K562 (cell line): Measurements from ENCODE around the gene MAGI1. TPM values are rescaled to one million over a fixed set of nuclear protein-coding genes. Genes with fewer than 3 reads are reported as not detected.

Source experiments
- ATAC-seq: fragments of 200-7000 bp; cut with Tn5 transposase; 3 replicates; pipeline ENCODE4 v1.9.1; 2020; ENCODE audit warnings: moderate library complexity
- BruUV-seq: library from RNA; stranded (reverse); fragments of 400-500 nt; replicated peaks from 2 replicates; lab custom pipeline; 2021; lab: Mats Ljungman, UMichigan
- CTCF ChIA-PET: fragments of 300-600 bp; formaldehyde crosslinking; extraction: SDS; loops from one replicate; lab custom pipeline; 2021; ENCODE audit warnings: low intra/inter-chr PET ratio; lab: Yijun Ruan, JAX
- POLR2A ChIA-PET: fragments of 300-600, 350-650 bp; sonication (Branson Sonifier 250); formaldehyde crosslinking; extraction: SDS; loops from one replicate; lab custom pipeline; 2021; ENCODE audit warnings: antibody characterized with exemption, inconsistent platforms; lab: Yijun Ruan, JAX
- DNase-seq, 4 experiments: peaks; one replicate each; pipeline versions ENCODE4 v3.0.0 to v3.0.0-alpha.2; 2011 to 2018; ENCODE audit warnings: low spot score in 3 of 4, mixed read lengths in 3 of 4; ENCODE audit errors: extremely low read depth in 1 of 4
- FAIRE-seq: peaks from 2 replicates; lab custom pipeline; 2011; peaks lifted over from hg19 to GRCh38; lab: Jason Lieb, UNC
- H2AFZ ChIP-seq: 2 replicates; pipeline ENCODE4 v1.6.0; 2011; ENCODE audit warnings: low read depth, low read length, control low read depth, inconsistent platforms
- H3K27ac ChIP-seq: fragments of 200-600 bp; 3 replicates; pipeline ENCODE4 v1.8.0; 2011; ENCODE audit warnings: low read depth, mild to moderate bottlenecking, control low read depth, inconsistent platforms, low read length, moderate library complexity, mixed read lengths; ENCODE audit errors: extremely low read depth
- H3K27me3 ChIP-seq, 2 experiments: fragments of 300-600 bp in 1 of 2; 2 replicates in 1 of 2; 3 replicates in 1 of 2; pipeline versions ENCODE4 v1.6.0 to v1.8.0; 2011; ENCODE audit warnings: inconsistent platforms in 2 of 2, low read length in 2 of 2, mild to moderate bottlenecking in 1 of 2, mixed read lengths in 1 of 2, moderate library complexity in 1 of 2; ENCODE audit not compliant: control insufficient read depth in 2 of 2, insufficient read depth in 2 of 2
- H3K36me3 ChIP-seq: fragments of 300-600 bp; 3 replicates; pipeline ENCODE4 v1.8.0; 2011; ENCODE audit warnings: mild to moderate bottlenecking, low read length, inconsistent platforms; ENCODE audit not compliant: control insufficient read depth, insufficient read depth
- H3K4me1 ChIP-seq, 2 experiments: fragments of 200-600 bp in 1 of 2; replicated peaks in 1 of 2; 2 replicates in 1 of 2; 3 replicates in 1 of 2; pipeline versions ENCODE4 v1.5.1 to v1.8.0; 2011; ENCODE audit warnings: inconsistent platforms in 2 of 2, low read length in 2 of 2, mild to moderate bottlenecking in 1 of 2, mixed read lengths in 1 of 2, moderate library complexity in 1 of 2; ENCODE audit not compliant: control insufficient read depth in 2 of 2, insufficient read depth in 2 of 2
- H3K4me2 ChIP-seq: 2 replicates; pipeline ENCODE4 v1.6.1; 2011; ENCODE audit warnings: low read length, control low read depth, inconsistent platforms, mixed read lengths; ENCODE audit not compliant: insufficient read depth
- H3K4me3 ChIP-seq: fragments of 200-600 bp; sonication (generic), shearing (Covaris generic); 2 replicates; pipeline ENCODE4 v1.5.1; 2016; ENCODE audit warnings: control low read depth, inconsistent platforms
- H3K79me2 ChIP-seq: fragments of 200-600 bp; 3 replicates; pipeline ENCODE4 v1.8.0; 2011; ENCODE audit warnings: low read length, inconsistent platforms; ENCODE audit not compliant: control insufficient read depth, insufficient read depth
- H3K9ac ChIP-seq, 2 experiments: 2 replicates each; pipeline versions ENCODE4 v1.6.0 to v1.6.1; 2011; ENCODE audit warnings: low read depth in 2 of 2, low read length in 2 of 2, control low read depth in 1 of 2, inconsistent platforms in 1 of 2, mild to moderate bottlenecking in 1 of 2, mixed read lengths in 1 of 2; ENCODE audit not compliant: insufficient read depth in 1 of 2
- H3K9me1 ChIP-seq: one replicate; pipeline ENCODE4 v1.6.0; 2011; ENCODE audit warnings: inconsistent platforms, mild to moderate bottlenecking, low read length, moderate library complexity; ENCODE audit not compliant: control insufficient read depth, insufficient read depth
- H3K9me3 ChIP-seq: replicated peaks from 2 replicates; pipeline ENCODE4 v1.5.1; 2011; ENCODE audit warnings: low read depth, low read length, inconsistent platforms; ENCODE audit not compliant: control insufficient read depth, insufficient read depth
- H4K20me1 ChIP-seq: replicated peaks from 2 replicates; pipeline ENCODE4 v1.6.1; 2011; ENCODE audit warnings: low read length, inconsistent platforms, mixed read lengths; ENCODE audit not compliant: control insufficient read depth, insufficient read depth
- ETV1 ChIP-seq: fragments of 450-650 bp; conservative IDR thresholded peaks from 2 replicates; pipeline ENCODE4 v1.6.1; 2016; ENCODE audit warnings: missing genetic modification characterization, control low read depth, low read depth, missing compliant biosample characterization
- FOXA1 ChIP-seq: fragments of 450-650 bp; IDR thresholded peaks from 2 replicates; pipeline ENCODE4 v1.6.1; 2016; ENCODE audit warnings: mild to moderate bottlenecking, borderline replicate concordance
- KAT8 ChIP-seq: fragments of 450-650 bp; IDR thresholded peaks from 2 replicates; pipeline ENCODE4 v1.6.1; 2016; ENCODE audit warnings: low read depth, mild to moderate bottlenecking
- MAFG ChIP-seq: fragments of 450-650 bp; conservative IDR thresholded peaks from 2 replicates; pipeline ENCODE4 v1.6.1; 2016; ENCODE audit warnings: missing genetic modification characterization, missing compliant biosample characterization
- MCM2 ChIP-seq: fragments of 450-650 bp; IDR thresholded peaks from 2 replicates; pipeline ENCODE4 v1.6.1; 2017; ENCODE audit warnings: low read depth, mild to moderate bottlenecking
- SNRNP70 ChIP-seq: fragments of 200-400 bp; formaldehyde crosslinking; optimal IDR thresholded peaks from 2 replicates; pipeline ENCODE3; 2017; ENCODE audit warnings: low read depth, low read length
- ZNF24 ChIP-seq: fragments of 450-650 bp; IDR thresholded peaks from 2 replicates; pipeline ENCODE4 v1.6.1; 2016
- ZNF551 ChIP-seq: fragments of 250-450 bp; sonication (Bioruptor Pico); IDR thresholded peaks from 2 replicates; pipeline ENCODE4 v1.5.0; 2021; ENCODE audit warnings: mild to moderate bottlenecking, moderate library complexity
- ZNF75A ChIP-seq: fragments of 450-650 bp; formaldehyde crosslinking; IDR thresholded peaks from 2 replicates; pipeline ENCODE4 v1.4.0; 2020; ENCODE audit warnings: mild to moderate bottlenecking
- WGBS: fragments of 100-300 bp; shearing (Covaris generic); methylation state at CpG from one replicate; pipeline ENCODE4 v1.1.6; 2016; ENCODE audit warnings: low coverage, mixed read lengths; ENCODE audit not compliant: insufficient coverage; ENCODE audit errors: missing lambda C conversion rate; 5-methylcytosine and 5-hydroxymethylcytosine counted together
- in situ Hi-C: fragments of 300-500 bp; cut with MboI; formaldehyde crosslinking; loops from 4 replicates; pipeline ENCODE4 v1.15.0; 2018; ENCODE audit warnings: inconsistent platforms, mixed read lengths
- intact Hi-C: fragments of 100-400 bp; cut with micrococcal nuclease; formaldehyde crosslinking; loops from 2 replicates; pipeline ENCODE4 v1.14.2; 2022
- polyA plus RNA-seq, 8 experiments: library from polyadenylated mRNA; depleted of rRNA in 4 of 8; stranded (reverse) in 5 of 8; unstranded in 3 of 8; fragments of >200 nt; fragmentation: Nextera tagmentation in 2 of 8; fragmentation: Illumina TruSeq in 1 of 8; extraction: Ambion mirVana in 2 of 8; extraction: Trizol in 1 of 8; gene quantifications; 2 replicates each; pipeline versions ENCODE4 v1.2.1 to v1.2.3, GENCODE V29; 2011 to 2014; ENCODE audit warnings: inconsistent platforms in 1 of 8, missing spikeins in 1 of 8
- total RNA-seq, 7 experiments: library from RNA; depleted of rRNA in 6 of 7; stranded (reverse); fragments of >200 nt in 6 of 7; fragmentation: Illumina TruSeq in 2 of 7; extraction: Trizol in 2 of 7; gene quantifications; 2 replicates each; pipeline versions ENCODE4 v1.2.1 to v1.2.3, GENCODE V29; 2011 to 2021; ENCODE audit warnings: low replicate concordance in 1 of 7
- TF ChIP-seq, protein P1 (sequence below), 2 experiments: fragments of 450-650 bp in 1 of 2; IDR thresholded peaks; 2 replicates each; pipeline ENCODE4 v1.6.1; 2011 to 2017; ENCODE audit warnings: low read depth in 2 of 2, antibody characterized with exemption in 1 of 2, borderline replicate concordance in 1 of 2, low read length in 1 of 2, mild to moderate bottlenecking in 1 of 2, mixed read lengths in 1 of 2; ENCODE audit not compliant: control insufficient read depth in 1 of 2

The MAGI1 gene
- total and polyA plus RNA-seq, 9 of the 15 experiments (the other 6 are each of a cell fraction or from before 2014, with no cell fraction given) = 7.8 to 59.4 (median 43.2) TPM

DNA sequence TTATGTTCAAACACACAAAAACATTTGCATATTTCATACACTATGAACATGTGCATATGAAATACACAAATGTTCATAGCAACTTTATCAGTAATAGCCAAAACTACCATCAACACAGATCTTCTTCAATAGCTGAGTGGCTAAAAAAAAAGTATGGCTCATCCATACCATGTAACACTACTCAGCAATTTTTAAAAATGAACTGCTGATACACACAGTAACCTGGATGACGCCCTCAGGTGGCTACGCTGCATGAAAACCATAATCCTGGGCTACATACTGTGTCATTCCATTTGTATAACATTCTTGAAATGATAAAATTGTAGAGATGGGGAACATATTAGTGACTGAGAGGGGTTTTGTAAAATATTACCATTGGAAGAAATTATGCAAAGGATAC, 243.6 kb downstream of the MAGI1 start:
- ATAC-seq (no peak), FAIRE-seq (no peak), DNase-seq (no peak)
- Histone ChIP-seq H3K27me3 (peaks cover 0 to 5% of the 10 kb centered on the region in 2 experiments; a peak in 2 of 5 replicates), H3K27ac (no peak overlapping the region), H3K79me2 (no peaks in the 10 kb centered on the region), H3K9me3 (no peaks in the 10 kb centered on the region), H3K4me1 (no peaks in the 10 kb centered on the region), H3K9ac (no peak overlapping the region), H3K4me3 (no peak overlapping the region), H3K9me1 (no peaks in the 10 kb centered on the region), H3K4me2 (no peak overlapping the region), H2AFZ (no peak overlapping the region), H4K20me1 (no peaks in the 10 kb centered on the region), H3K36me3 (no peaks in the 10 kb centered on the region)
- WGBS = 0% methylated on average over 2 of the region's 2 CpGs
- ChIA-PET POLR2A (no interaction called here), CTCF (no interaction called here)
- intact Hi-C loops (no loop called here), in situ Hi-C loops (loop anchor here (25.0 kb wide), 1 partner anchor 342 kb away; no protein-coding TSS in a partner anchor)
- no TSS peak for BruUV-seq
- TF ChIP-seq SNRNP70 = no peak
- no peak for TF ChIP-seq ZNF24
- TF ChIP-seq ZNF551 = no peak
- TF ChIP-seq MCM2 = no peak
- 0 out of 2 replicates have a peak, but pooled peaks have one; percentile 24 for TF ChIP-seq MAFG
- TF ChIP-seq ZNF75A (CRISPR knock-in tag) = no peak
- no peak for TF ChIP-seq FOXA1
- TF ChIP-seq, protein P1, sequence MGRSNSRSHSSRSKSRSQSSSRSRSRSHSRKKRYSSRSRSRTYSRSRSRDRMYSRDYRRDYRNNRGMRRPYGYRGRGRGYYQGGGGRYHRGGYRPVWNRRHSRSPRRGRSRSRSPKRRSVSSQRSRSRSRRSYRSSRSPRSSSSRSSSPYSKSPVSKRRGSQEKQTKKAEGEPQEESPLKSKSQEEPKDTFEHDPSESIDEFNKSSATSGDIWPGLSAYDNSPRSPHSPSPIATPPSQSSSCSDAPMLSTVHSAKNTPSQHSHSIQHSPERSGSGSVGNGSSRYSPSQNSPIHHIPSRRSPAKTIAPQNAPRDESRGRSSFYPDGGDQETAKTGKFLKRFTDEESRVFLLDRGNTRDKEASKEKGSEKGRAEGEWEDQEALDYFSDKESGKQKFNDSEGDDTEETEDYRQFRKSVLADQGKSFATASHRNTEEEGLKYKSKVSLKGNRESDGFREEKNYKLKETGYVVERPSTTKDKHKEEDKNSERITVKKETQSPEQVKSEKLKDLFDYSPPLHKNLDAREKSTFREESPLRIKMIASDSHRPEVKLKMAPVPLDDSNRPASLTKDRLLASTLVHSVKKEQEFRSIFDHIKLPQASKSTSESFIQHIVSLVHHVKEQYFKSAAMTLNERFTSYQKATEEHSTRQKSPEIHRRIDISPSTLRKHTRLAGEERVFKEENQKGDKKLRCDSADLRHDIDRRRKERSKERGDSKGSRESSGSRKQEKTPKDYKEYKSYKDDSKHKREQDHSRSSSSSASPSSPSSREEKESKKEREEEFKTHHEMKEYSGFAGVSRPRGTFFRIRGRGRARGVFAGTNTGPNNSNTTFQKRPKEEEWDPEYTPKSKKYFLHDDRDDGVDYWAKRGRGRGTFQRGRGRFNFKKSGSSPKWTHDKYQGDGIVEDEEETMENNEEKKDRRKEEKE (IDR thresholded peaks at IDR 0.05; ENCODE audit: borderline replicate concordance in 1 of 2, control insufficient read depth in 1 of 2, low read depth in 2 of 2, low read length in 1 of 2) = no peak
- no peak for TF ChIP-seq KAT8
- TF ChIP-seq ETV1 (tag) = no peak
